Neural progenitor cell (in vitro differentiated cells): ENCODE data around the gene EGLN3.

ENCODE experiments used
- EZH2 ChIP-seq: fragments of 200-600 bp; sonication (generic); IDR thresholded peaks from 2 replicates; pipeline ENCODE4 v1.6.1; 2017; ENCODE audit warnings: antibody characterized with exemption, mild to moderate bottlenecking, moderate library complexity
- EZH2phosphoT487 ChIP-seq: fragments of 200-600 bp; sonication (generic); IDR thresholded peaks from 2 replicates; pipeline ENCODE4 v1.6.1; 2017; ENCODE audit warnings: antibody characterized with exemption
- TF ChIP-seq, protein P1 (sequence below): fragments of 200-600 bp; sonication (generic); IDR thresholded peaks from 2 replicates; pipeline ENCODE4 v1.5.1; 2017; ENCODE audit warnings: antibody characterized with exemption, mild to moderate bottlenecking

DNA sequence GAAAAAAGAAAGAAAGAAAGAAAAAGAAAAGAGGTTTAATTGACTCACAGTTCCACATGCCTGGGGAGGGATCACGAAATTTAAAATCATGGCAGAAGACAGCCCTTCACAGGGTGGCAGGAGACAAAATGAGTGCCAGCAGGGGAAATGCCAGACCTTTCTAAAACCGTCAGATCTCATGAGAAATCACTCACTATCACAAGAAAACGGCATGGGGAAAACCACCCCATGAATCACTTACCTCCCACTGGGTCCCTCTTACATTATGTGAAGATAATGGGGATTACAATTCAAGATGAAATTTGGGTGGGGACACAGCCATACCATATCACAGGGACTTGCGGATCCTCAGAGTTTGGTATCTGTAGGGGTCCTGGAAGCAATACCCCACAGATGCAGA is 16.3 kb upstream of the EGLN3 start:
- no peak for TF ChIP-seq EZH2phosphoT487
- TF ChIP-seq, protein P1, sequence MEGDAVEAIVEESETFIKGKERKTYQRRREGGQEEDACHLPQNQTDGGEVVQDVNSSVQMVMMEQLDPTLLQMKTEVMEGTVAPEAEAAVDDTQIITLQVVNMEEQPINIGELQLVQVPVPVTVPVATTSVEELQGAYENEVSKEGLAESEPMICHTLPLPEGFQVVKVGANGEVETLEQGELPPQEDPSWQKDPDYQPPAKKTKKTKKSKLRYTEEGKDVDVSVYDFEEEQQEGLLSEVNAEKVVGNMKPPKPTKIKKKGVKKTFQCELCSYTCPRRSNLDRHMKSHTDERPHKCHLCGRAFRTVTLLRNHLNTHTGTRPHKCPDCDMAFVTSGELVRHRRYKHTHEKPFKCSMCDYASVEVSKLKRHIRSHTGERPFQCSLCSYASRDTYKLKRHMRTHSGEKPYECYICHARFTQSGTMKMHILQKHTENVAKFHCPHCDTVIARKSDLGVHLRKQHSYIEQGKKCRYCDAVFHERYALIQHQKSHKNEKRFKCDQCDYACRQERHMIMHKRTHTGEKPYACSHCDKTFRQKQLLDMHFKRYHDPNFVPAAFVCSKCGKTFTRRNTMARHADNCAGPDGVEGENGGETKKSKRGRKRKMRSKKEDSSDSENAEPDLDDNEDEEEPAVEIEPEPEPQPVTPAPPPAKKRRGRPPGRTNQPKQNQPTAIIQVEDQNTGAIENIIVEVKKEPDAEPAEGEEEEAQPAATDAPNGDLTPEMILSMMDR, result no peak
- no peak for TF ChIP-seq EZH2
